Hematopoietic multipotent progenitor cell treated with erythropoietin and hydrocortisone succinate and interleukin-3 and kit ligand, for 4 days (in vitro differentiated cells): ENCODE measurements around the gene CENPC.
"Not testable (repeated sequence)": the region's sequence is repeated elsewhere in the genome, so short reads cannot be mapped to it uniquely, and the experiment has no call there.

ENCODE experiments used
- DNase-seq: peaks from one replicate; pipeline ENCODE4 v3.0.0-alpha.2; 2015

The CENPC gene

DNA sequence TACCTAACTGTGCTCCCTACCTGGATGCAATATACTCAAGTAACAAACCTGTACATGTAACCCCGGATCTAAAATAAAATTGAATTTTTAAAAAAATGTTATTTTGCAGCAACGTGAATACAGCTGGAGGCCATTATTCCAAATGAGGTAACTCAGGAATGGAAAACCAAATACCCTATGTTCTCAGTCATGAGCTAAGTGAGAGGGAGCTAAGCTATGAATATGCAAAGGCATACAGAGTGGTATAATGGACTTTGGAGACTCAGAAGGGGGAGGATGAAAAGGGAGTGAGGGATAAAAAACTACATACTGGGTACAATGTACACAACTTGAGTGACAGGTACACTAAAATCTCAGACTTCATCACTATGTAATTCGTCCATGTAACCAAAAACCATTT is 78.6 kb downstream of the CENPC start:
- DNase-seq = no peak

DNA sequence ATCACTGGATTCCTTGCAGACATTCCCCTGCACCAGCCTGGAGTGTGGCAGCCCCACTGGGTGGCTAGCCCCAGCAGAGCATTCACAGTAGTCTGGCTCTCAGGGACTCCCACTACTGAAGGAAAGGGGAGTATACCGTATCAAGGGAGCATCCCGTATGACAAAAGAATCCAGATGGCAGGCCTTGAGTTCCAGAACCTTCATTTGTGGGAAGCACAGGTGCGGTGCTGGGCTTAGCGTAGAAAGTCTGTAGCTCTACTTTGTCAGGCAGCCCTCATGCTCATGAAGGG is 79.6 kb downstream of the CENPC start:
- DNase-seq = no peak

DNA sequence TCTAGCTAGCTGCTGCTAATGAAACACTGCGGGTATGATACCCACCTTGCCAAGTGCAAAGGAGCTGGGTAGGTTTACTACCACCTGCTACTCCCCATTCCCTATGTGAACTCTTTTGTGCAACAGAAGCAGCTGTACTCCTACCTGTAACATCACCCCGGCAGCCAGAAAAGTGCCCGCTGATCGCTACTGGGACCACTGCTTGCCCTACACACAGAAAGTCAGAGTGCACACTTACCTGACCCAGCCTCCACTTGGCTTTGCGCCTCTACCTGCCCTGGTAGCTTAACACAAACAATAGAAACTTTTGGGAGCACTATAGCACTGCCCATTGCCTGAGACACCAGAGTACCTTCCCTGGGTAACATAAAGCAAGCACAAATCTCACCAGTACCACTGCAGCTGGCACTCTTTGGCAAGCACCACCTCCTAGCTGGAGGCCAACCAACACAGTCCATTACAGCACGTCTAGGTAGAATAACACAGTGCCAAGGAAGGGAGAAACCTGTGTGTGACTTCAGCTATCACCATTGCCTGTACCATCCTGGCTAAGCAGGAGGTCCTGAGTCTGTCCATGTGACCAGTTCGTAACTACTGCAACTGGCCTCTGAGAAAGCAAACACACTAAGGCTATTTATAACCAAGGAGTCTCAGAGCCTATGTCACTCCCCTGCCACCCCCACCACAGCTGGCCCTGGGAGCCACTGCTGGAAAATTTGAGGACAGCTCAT is 80.1 kb downstream of the CENPC start:
- DNase-seq = no peak

DNA sequence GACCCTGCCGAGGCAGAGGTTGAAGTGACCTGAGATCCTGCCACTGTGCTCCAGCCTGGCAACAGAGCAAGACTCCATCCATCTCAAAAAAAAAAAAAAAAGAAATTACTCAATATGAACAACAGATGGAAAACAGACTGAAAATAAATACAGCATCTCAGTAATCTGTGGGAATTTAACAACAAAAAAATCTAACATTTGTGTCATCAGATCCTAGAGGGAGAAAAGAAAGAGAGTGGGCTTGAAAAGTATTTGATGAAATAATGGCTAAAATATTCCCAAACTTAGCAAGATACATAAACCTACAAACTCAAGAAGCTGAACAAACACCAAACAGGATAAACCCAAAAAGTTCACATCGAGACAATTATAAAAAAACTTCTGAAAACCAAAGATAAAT is 84.7 kb downstream of the CENPC start:
- DNase-seq = no peak

DNA sequence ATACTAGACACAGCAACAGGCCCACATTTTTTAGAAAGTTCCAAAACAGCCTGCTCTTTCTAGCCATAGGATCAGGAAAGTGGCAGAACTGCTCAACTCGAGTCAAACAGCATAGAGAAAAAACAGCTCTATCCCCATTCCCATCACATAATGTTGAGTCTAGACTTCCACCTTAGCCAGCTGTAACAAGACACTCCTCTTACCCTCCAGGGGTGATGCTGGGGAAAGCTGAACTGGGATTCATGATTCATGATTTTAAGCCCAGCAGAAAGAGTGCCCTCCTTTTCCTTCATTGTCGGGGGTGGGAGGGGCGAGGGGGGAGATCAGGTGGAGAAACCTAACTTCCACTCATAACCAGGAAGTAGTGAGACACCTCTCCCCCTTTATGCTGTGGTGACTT is 86.1 kb downstream of the CENPC start:
- no peak for DNase-seq

DNA sequence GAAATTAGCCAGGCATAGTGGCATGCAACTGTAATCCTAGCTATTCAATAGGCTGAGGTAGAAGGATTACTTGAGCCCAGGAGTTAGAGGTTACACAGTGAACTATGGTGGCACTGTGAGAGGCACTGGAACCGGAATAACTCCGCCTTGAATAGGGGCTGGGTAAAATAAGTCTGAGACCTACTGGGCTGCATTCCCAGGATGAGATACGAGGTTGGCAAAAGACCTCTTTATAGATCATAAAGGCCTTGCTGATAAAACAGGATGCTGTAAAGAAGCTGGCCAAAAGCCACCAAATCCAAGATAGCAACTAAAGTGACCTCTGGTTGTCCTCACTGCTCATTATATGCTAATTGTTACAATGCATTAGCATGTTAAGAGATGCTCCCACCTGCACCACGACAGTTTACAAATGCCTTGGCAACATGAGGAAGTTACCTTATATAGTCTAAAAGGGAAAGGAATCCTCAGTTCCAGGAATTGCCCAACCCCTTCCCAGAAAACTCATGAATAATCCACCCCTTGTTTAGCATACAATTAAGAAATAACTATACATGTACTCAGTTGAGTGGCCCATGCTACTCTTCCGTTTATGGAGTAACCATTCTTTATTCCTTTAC is 88.6 kb downstream of the CENPC start:
- peak; percentile 19 for DNase-seq

DNA sequence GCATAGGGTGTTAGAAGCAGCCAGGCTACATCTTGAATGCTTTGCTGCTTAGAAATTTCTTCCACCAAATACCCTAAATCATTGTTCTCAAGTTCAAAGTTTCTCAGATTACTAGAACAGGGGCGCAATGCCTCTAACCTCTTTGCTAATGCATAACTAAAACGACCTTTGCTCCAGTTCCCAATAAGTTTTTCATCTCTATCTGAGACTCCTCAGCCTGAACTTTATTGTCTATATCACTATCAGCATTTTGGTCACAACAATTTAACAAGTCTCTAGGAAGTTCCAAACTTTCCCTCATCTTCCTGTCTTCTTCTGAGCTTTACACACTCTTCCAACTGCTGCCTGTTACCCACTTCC is 92.5 kb downstream of the CENPC start:
- not testable (repeated sequence) for DNase-seq

DNA sequence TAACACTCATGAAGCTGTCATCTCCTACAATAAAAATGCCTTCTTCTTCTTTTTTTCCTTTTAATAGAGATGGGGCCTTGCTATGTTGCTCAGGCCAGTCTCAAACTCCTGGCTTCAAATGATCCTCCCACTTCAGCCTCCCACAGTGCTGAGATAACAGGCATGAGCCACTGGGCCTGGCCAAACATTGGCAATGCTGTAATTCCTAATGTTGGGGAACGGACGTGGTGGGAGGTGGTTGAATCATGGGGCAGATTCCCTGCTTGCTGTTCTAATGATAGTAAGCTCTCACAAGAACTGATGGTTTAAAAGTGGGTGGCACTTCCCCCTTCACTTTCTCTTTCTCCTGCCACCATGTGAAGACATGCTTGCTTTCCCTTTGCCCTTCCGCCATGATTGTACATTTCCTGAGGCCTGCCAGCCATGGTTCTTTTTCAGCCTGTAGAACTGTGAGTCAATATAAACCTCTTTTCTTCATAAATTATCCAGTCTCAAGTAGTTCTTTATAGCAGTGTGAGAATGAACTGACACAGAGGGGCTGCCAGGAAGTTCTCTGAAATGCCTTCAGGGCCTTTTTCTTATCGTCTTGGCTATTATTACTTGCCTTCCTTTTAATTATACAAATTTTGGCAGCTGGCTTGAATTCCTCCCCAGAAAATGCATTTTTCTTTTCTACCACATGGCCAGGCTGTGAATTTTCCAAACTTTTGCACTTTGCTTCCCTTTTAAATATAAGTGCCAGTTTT is 93.0 kb downstream of the CENPC start:
- no peak for DNase-seq

DNA sequence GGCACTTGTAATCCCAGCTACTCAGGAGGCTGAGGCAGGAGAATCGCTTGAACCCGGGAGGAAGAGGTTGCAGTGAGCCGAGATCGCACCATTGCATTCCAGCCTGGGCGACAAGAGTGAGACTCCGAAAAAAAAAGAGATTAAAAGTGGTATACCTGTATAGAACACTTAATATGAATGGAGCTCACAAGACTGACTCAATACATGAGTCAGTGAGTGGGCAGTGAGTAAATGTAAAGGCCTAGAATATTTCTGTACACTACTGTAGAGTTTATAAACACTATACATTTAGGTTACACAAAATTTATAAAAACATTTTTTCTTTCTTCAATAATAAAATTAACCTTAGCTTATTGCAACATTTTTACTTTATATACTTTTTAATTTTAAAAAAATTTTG is 93.8 kb downstream of the CENPC start:
- DNase-seq = no peak

DNA sequence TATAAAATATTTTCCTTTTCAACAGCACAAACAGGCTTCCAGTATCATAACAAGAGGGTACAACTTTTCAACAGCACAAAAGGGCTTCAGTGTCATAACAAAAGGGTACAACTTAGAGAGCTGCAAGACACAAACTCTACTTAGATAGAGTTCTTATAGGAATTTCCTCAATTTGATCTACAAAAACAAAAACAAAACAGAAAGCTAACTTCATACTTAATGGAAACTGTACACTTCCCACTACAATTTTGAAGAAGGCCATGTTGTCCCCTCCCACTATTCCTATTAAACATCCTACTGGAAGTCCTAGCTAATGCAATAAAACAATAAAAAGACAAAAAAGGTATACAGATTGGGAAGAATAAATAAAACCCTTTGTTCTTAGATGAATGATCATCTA is 96.7 kb downstream of the CENPC start:
- no peak for DNase-seq

DNA sequence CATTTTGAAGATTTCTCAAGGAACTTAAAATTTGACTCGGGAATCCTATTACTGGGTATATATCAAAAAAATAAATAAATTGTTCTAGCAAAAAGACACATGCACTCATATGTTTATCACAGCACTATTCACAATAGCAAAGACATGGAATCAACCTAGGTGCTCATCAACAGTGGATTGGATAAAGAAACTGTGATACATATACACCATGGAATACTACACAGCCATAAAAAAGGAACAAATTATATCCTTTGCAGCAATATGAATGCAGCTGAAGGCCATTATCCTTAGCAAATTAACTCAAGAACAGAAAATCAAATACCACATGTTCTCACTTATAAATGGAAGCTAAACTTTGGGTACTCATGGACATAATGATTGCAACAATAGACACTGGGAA is 97.4 kb downstream of the CENPC start:
- no peak for DNase-seq

DNA sequence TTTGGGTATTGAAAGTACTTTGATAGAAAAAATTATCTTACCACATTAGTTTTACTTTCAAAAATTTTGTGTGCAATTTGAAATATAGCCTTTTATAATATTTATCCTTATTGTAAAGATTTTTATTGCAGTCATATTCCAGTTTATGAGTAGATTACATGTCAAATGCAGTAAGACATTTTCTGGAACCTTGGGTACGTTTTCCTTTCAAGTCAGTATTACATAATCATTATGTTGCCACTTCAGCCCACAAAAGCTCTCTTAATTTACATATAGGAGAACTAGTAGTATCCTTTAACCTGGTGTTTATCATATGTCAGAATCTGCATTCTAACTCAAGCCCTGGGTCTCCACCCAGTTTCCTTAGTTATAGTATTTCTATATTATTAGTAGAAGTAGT is 98.5 kb downstream of the CENPC start:
- peak; percentile 30 for DNase-seq

DNA sequence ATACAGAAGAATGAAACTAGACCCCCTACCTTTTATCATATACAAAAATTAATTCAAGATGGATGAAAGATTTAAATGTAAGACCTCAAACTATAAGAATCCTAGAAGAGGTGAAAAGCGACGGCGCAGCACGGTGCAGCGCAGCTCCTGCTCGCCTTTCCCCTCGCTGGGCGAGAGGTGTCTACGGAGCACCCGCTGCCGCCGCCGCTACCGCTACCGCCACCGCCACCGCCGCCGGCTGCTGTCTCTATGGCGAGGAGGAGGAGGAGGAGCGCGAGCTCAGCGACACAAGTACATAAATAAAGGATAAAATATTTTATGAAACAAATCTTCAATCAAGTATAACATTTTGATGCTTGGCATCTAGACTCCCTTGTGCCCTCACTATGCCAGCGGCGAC is 99.4 kb downstream of the CENPC start:
- not testable (repeated sequence) for DNase-seq

DNA sequence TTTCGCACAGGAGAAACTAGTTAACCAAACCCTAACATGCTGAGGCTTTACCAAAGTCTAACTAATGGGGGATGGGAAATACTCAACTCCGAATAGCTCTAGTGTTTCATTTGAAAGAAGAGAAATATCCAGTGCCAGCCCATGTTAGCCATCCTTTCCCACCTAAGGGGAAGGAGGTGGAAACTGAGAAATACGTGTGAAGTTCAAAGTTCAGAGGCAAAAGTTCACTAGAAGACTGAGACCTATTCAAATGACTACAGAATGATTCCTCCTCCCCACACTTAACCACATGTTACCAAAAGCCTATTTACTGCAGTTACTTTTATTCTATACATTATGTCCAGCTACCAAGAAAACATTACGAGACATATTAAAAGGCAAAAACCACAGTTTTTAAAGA is 106.3 kb downstream of the CENPC start:
- DNase-seq = no peak

DNA sequence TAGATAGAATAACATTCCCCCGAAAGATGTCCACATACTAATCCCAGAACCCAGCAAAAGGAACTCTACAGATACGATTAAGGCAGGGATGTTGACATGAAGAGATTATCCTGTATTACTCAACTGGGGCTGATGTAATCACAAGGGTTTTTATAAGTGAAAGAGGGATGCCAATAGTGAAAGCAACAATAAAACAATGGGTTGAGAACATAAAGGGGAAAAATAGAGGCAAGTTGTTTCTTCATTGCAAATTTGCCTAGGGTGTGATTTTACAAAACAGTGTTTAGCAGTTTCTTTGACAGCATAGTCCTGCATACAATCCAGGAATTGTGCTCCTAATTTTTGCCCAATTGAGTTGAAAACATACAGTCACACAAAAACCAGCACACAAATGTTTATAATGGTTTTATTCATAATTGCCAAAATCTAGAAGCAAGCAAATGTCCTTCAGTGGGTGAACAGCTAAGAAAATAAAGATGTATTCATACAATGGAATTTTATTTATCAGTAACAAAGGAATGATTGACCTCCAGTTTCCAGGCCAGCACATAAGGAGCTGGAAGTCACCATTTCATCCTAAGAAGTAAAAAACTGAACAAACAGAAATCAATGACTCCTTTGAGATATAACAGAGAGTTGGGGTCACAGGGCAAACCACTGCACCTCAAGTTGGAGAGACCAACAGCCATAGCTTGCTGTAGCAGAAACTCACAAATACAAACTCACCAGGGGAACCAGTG is 107.2 kb downstream of the CENPC start:
- peak; percentile 45 for DNase-seq

DNA sequence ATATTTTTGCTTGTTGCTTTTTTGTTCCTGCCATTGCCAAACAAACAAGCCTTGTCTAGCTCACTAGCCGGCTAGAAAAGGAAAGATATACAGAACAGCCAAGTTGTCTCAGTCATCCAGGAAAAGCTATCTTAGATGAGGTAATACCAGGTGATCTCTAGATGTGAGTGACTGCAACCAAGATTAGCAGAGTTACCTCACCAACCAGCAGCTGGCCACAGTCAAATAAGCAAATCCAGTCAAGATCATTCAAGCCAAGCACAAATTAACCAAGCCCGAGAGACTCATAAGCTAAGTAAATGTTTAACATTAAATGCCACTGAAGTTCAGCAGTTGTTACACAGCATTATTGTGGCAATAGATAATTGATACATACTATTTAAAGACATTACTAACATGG is 108.6 kb downstream of the CENPC start:
- no peak for DNase-seq

DNA sequence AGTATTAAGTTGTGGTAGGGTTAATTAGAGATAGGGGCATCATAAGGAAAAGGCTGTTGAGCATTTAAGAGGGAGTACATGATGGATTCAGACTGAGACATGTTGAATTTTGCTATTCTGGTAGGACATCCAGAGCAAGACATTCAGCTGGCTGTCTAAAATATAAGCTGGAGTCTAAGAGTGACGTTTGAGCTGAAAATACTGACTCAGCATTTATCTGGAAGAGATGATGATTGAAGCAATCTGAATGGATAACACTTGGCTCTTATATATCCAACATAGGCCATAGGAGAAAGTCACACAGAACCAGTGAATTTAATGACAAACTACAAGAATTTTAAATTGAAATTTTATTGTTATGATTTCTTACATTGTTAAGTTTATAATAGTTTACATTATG is 114.3 kb downstream of the CENPC start:
- DNase-seq = no peak

DNA sequence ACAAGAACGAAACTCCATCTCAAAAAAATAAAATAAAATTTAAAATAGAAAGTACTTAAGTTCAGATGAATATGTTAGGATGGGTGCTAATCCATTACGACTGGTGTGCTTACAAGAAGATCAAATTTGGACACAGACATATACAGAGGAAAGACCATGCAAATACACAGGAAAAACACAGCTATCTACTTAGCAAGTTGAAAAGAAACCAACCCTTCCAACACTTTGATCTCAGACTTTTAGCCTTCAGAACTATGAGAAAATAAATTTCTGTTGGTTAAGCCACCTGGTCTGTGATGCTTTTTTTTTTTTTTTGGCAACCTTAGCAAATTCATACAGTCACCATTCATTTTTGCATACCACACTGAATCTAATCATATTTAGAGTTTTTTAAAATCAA is 116.5 kb downstream of the CENPC start:
- no peak for DNase-seq
